Measurements from ENCODE around the gene KCNH2.
"Not testable (repeated sequence)": the region's sequence is repeated elsewhere in the genome, so short reads cannot be mapped to it uniquely, and the experiment has no call there.

Gene KCNH2

DNA sequence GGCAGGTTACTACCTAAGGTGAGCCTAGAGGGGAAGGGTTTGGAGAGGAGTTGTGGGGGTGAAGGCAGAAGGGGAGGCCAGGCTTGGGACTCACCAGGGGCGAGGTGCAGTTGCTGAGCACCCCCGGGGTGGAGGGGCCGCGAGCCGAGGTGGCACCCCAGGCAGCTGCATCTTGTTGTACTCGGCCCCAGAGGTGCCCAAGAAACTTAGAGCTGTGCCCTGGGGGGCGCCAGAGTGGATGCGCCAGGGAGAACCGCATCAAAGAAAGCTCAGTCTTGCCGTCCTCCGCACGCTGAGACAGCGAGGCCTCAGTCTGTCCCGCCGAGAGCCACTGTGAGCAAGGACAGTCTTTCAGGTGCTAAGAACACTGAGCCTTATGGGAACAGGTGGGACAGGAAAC lies 38.8 kb upstream of the KCNH2 start:
- peaks cover 56% of the 10 kb centered on the region for H3K4me1 Mint-ChIP-seq
- peaks cover 42% of the 10 kb centered on the region for H3K27me3 Mint-ChIP-seq
- H3K4me3 Mint-ChIP-seq = no peak overlapping the region
- H3K9me3 Mint-ChIP-seq = no peaks in the 10 kb centered on the region
- ATAC-seq (replicated peaks; ENCODE audit: extremely low read depth, poor library complexity, severe bottlenecking) (no peak), DNase-seq (ENCODE audit: low spot score in 2 of 2) (no peak)
- H3K27ac Mint-ChIP-seq (ENCODE audit: low read depth) = peak overlapping the region; percentile 73
- peaks cover 29% of the 10 kb centered on the region for H3K36me3 Mint-ChIP-seq (ENCODE audit: insufficient read depth)

- Mint-ChIP-seq H3K27me3 (peaks cover 38% of the 10 kb centered on the region), H3K27ac (ENCODE audit: low read depth) (peak overlapping the region; percentile 73), H3K4me3 (no peak overlapping the region), H3K9me3 (no peaks in the 10 kb centered on the region), H3K4me1 (peaks cover 60% of the 10 kb centered on the region), H3K36me3 (ENCODE audit: insufficient read depth) (peaks cover 29% of the 10 kb centered on the region)
- ATAC-seq (replicated peaks; ENCODE audit: extremely low read depth, poor library complexity, severe bottlenecking) (no peak), DNase-seq (ENCODE audit: low spot score in 2 of 2) (no peak)
These were observed 38.4 kb upstream of the KCNH2 start for GRCh38 chr7:151016505-151016904.

GRCh38 chr7:151015967-151016366 lies 37.8 kb upstream of the KCNH2 start:
- peaks cover 64% of the 10 kb centered on the region for H3K4me1 Mint-ChIP-seq

GRCh38 chr7:151014950-151015349 lies 36.8 kb upstream of the KCNH2 start:
- Mint-ChIP-seq H3K4me1 (peaks cover 73% of the 10 kb centered on the region), H3K27ac (ENCODE audit: low read depth) (peak overlapping the region; percentile 73), H3K36me3 (ENCODE audit: insufficient read depth) (peaks cover 29% of the 10 kb centered on the region), H3K27me3 (peaks cover 22% of the 10 kb centered on the region), H3K4me3 (peak overlapping the region; percentile 88), H3K9me3 (no peaks in the 10 kb centered on the region)
- DNase-seq (ENCODE audit: low spot score in 2 of 2) = no peak
- ATAC-seq (replicated peaks; ENCODE audit: extremely low read depth, poor library complexity, severe bottlenecking) = no peak

More at GRCh38 chr7:151015967-151016366, 37.8 kb upstream of the KCNH2 start:
- Mint-ChIP-seq H3K36me3 (ENCODE audit: insufficient read depth) (peaks cover 29% of the 10 kb centered on the region), H3K27ac (ENCODE audit: low read depth) (peak overlapping the region; percentile 73), H3K27me3 (peaks cover 32% of the 10 kb centered on the region), H3K4me3 (peak overlapping the region; percentile 88), H3K9me3 (no peaks in the 10 kb centered on the region)
- no peak for DNase-seq (ENCODE audit: low spot score in 2 of 2)
- ATAC-seq (replicated peaks; ENCODE audit: extremely low read depth, poor library complexity, severe bottlenecking) = no peak

- Mint-ChIP-seq H3K27me3 (peaks cover 12% of the 10 kb centered on the region), H3K27ac (ENCODE audit: low read depth) (peak overlapping the region; percentile 99), H3K9me3 (no peaks in the 10 kb centered on the region), H3K4me1 (peaks cover 65% of the 10 kb centered on the region), H3K4me3 (peak overlapping the region; percentile 88), H3K36me3 (ENCODE audit: insufficient read depth) (peaks cover 29% of the 10 kb centered on the region)
- DNase-seq (ENCODE audit: low spot score in 2 of 2) (peak; percentile 86 to 91), ATAC-seq (replicated peaks; ENCODE audit: extremely low read depth, poor library complexity, severe bottlenecking) (peak; percentile 77)
These were observed 35.8 kb upstream of the KCNH2 start for GRCh38 chr7:151013733-151014497.

GRCh38 chr7:151013356-151013732 lies 35.2 kb upstream of the KCNH2 start:
- Mint-ChIP-seq H3K27me3 (peaks cover 6% of the 10 kb centered on the region), H3K4me3 (peak overlapping the region; percentile 88), H3K9me3 (no peaks in the 10 kb centered on the region), H3K4me1 (peaks cover 62% of the 10 kb centered on the region), H3K36me3 (ENCODE audit: insufficient read depth) (peaks cover 32% of the 10 kb centered on the region), H3K27ac (ENCODE audit: low read depth) (peak overlapping the region; percentile 99)
- ATAC-seq (replicated peaks; ENCODE audit: extremely low read depth, poor library complexity, severe bottlenecking) (no peak), DNase-seq (ENCODE audit: low spot score in 2 of 2) (no peak)

GRCh38 chr7:151012911-151013347 lies 34.8 kb upstream of the KCNH2 start:
- no peaks in the 10 kb centered on the region for H3K9me3 Mint-ChIP-seq
- no peak for ATAC-seq (replicated peaks; ENCODE audit: extremely low read depth, poor library complexity, severe bottlenecking)
- peaks cover 62% of the 10 kb centered on the region for H3K4me1 Mint-ChIP-seq
- peaks cover 29% of the 10 kb centered on the region for H3K36me3 Mint-ChIP-seq (ENCODE audit: insufficient read depth)
- DNase-seq (ENCODE audit: low spot score in 2 of 2) = no peak
- H3K27me3 Mint-ChIP-seq = peaks cover 2% of the 10 kb centered on the region
- peak overlapping the region; percentile 43 for H3K4me3 Mint-ChIP-seq
- peak overlapping the region; percentile 87 for H3K27ac Mint-ChIP-seq (ENCODE audit: low read depth)

DNA sequence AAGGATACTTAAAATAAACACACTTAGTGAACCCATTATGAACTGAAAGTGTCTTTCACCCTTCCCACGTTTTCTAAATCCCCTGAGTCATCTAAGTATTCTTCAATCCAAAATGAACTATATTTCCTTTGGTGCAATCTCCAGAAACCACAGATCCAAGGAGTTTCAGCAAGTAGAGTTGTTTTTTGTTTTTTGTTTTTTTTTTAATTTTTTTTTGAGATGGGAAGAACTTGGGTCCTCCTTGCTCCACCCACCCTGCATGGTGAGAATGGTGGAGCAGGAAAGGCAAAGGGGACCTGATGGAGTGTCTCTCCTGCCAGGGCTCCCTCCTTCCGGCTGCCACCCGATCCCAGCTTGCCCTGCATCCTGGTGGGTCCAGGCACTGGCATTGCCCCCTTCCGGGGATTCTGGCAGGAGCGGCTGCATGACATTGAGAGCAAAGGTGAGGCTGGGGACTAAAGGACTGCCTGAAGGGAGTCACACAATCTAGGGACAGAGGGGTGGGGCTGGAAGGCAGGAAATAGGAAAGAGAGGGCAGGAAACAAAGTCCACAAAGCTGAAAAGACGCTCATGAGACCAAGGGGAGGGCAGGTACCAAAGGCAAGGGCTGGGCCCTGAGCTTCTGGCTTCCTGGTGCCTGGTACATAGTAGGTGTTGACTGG lies 34.0 kb upstream of the KCNH2 start:
- no peaks in the 10 kb centered on the region for H3K9me3 Mint-ChIP-seq
- H3K36me3 Mint-ChIP-seq (ENCODE audit: insufficient read depth) = peaks cover 25% of the 10 kb centered on the region
- DNase-seq (ENCODE audit: low spot score in 2 of 2) (no peak), ATAC-seq (replicated peaks; ENCODE audit: extremely low read depth, poor library complexity, severe bottlenecking) (no peak)
- peak overlapping the region; percentile 43 for H3K4me3 Mint-ChIP-seq
- peak overlapping the region; percentile 87 for H3K27ac Mint-ChIP-seq (ENCODE audit: low read depth)
- peaks cover 63% of the 10 kb centered on the region for H3K4me1 Mint-ChIP-seq
- no peaks in the 10 kb centered on the region for H3K27me3 Mint-ChIP-seq

- DNase-seq (ENCODE audit: low spot score in 2 of 2); H3K9me3 Mint-ChIP-seq; ATAC-seq (replicated peaks; ENCODE audit: extremely low read depth, poor library complexity, severe bottlenecking); H3K27me3 Mint-ChIP-seq: not testable (repeated sequence)
- Mint-ChIP-seq H3K36me3 (ENCODE audit: insufficient read depth) (peaks cover 25% of the 10 kb centered on the region), H3K27ac (ENCODE audit: low read depth) (peak overlapping the region; percentile 87), H3K4me1 (peaks cover 65% of the 10 kb centered on the region), H3K4me3 (peak overlapping the region; percentile 43)
These were observed 33.5 kb upstream of the KCNH2 start for GRCh38 chr7:151011616-151012015.

DNA sequence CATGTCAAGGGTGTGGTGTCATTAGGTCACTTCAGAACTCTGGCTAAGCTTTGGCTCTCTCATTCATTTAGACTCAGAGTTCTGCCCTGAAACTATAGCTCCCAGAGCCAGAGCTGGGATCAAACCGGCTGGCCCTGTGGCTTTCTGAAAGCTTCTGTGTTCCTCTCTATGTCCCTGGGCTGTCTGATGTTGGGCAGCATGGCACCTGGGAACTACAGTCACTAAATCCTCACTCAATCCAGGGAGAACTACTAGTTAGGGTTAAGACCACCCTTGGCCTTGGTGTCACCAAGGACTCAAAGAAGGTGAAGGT lies 32.9 kb upstream of the KCNH2 start:
- no peaks in the 10 kb centered on the region for H3K27me3 Mint-ChIP-seq
- DNase-seq (ENCODE audit: low spot score in 2 of 2) (no peak), ATAC-seq (replicated peaks; ENCODE audit: extremely low read depth, poor library complexity, severe bottlenecking) (no peak)
- H3K4me3 Mint-ChIP-seq = peak overlapping the region; percentile 58
- no peaks in the 10 kb centered on the region for H3K9me3 Mint-ChIP-seq
- peak overlapping the region; percentile 55 for H3K27ac Mint-ChIP-seq (ENCODE audit: low read depth)
- H3K4me1 Mint-ChIP-seq = peaks cover 65% of the 10 kb centered on the region
- H3K36me3 Mint-ChIP-seq (ENCODE audit: insufficient read depth) = peaks cover 25% of the 10 kb centered on the region

GRCh38 chr7:151010307-151011096 lies 32.4 kb upstream of the KCNH2 start:
- Mint-ChIP-seq H3K27me3 (no peaks in the 10 kb centered on the region), H3K36me3 (ENCODE audit: insufficient read depth) (peaks cover 24% of the 10 kb centered on the region), H3K4me1 (peaks cover 63% of the 10 kb centered on the region), H3K9me3 (no peaks in the 10 kb centered on the region), H3K27ac (ENCODE audit: low read depth) (peak overlapping the region; percentile 55), H3K4me3 (peak overlapping the region; percentile 58)
- DNase-seq (ENCODE audit: low spot score in 2 of 2) = no peak
- ATAC-seq (replicated peaks; ENCODE audit: extremely low read depth, poor library complexity, severe bottlenecking) = no peak

DNA sequence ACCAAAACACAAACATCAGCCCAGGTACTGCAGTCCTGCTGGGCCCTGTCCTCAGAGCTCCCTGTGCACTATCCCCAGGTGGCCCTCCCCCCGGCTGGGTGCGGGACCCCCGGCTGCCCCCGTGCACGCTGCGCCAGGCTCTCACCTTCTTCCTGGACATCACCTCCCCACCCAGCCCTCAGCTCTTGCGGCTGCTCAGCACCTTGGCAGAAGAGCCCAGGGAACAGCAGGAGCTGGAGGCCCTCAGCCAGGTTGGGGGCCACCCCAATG lies 31.9 kb upstream of the KCNH2 start:
- no peaks in the 10 kb centered on the region for H3K9me3 Mint-ChIP-seq
- no peak for ATAC-seq (replicated peaks; ENCODE audit: extremely low read depth, poor library complexity, severe bottlenecking)
- peaks cover 23% of the 10 kb centered on the region for H3K36me3 Mint-ChIP-seq (ENCODE audit: insufficient read depth)
- H3K4me3 Mint-ChIP-seq = no peak overlapping the region
- no peaks in the 10 kb centered on the region for H3K27me3 Mint-ChIP-seq
- peaks cover 57% of the 10 kb centered on the region for H3K4me1 Mint-ChIP-seq
- H3K27ac Mint-ChIP-seq (ENCODE audit: low read depth) = peak overlapping the region; percentile 55
- no peak for DNase-seq (ENCODE audit: low spot score in 2 of 2)
